HEK293 (cell line): ENCODE measurements around the gene NKD1.

Source experiments
- CTCF ChIA-PET: fragments of 350-600 bp; formaldehyde crosslinking; extraction: SDS; loops from one replicate; lab custom pipeline; 2021; ENCODE audit warnings: antibody characterized with exemption; lab: Yijun Ruan, JAX
- POLR2A ChIA-PET: fragments of 300-600 bp; formaldehyde crosslinking; extraction: SDS; loops from one replicate; lab custom pipeline; 2020; ENCODE audit warnings: antibody characterized with exemption, inconsistent platforms; lab: Yijun Ruan, JAX
- H3K27ac ChIP-seq: fragments of 200-500 bp; sonication (Bioruptor generic); 2 replicates; pipeline ENCODE4 v1.5.1; 2014; ENCODE audit warnings: low read depth, low read length, control low read depth, inconsistent platforms; ENCODE audit errors: extremely low read depth
- H3K36me3 ChIP-seq, 2 experiments: fragments of 200-500 bp in 1 of 2; sonication (Bioruptor generic) in 1 of 2; 1 replicate in 1 of 2; 2 replicates in 1 of 2; pipeline ENCODE4 v1.5.1; 2014 to 2017; ENCODE audit warnings: inconsistent platforms in 2 of 2, low read length in 2 of 2; ENCODE audit not compliant: control insufficient read depth in 2 of 2, insufficient read depth in 1 of 2
- H3K4me1 ChIP-seq: fragments of 200-500 bp; sonication (Bioruptor generic); 2 replicates; pipeline ENCODE4 v1.5.1; 2014; ENCODE audit warnings: mild to moderate bottlenecking, low read length, inconsistent platforms; ENCODE audit not compliant: control insufficient read depth, insufficient read depth
- H3K4me3 ChIP-seq: 2 replicates; pipeline ENCODE4 v1.5.1; 2011; ENCODE audit warnings: low read depth, mild to moderate bottlenecking, control low read depth, low read length, moderate library complexity
- H3K9me3 ChIP-seq: fragments of 200-500 bp; sonication (Bioruptor generic); 2 replicates; pipeline ENCODE4 v1.5.1; 2014; ENCODE audit warnings: low read depth, low read length, inconsistent platforms; ENCODE audit not compliant: control insufficient read depth, insufficient read depth
- GLI2 ChIP-seq: fragments of 450-650 bp; formaldehyde crosslinking; IDR thresholded peaks from 2 replicates; pipeline ENCODE4; 2017; ENCODE audit warnings: missing biosample characterization, missing genetic modification characterization, low read depth, borderline replicate concordance
- GLIS1 ChIP-seq: fragments of 450-650 bp; formaldehyde crosslinking; IDR thresholded peaks from 2 replicates; pipeline ENCODE4 v1.5.1; 2016; ENCODE audit warnings: missing biosample characterization, missing genetic modification characterization
- GLIS2 ChIP-seq: fragments of 450-650 bp; formaldehyde crosslinking; IDR thresholded peaks from 2 replicates; pipeline ENCODE4 v1.5.1; 2016; ENCODE audit warnings: missing biosample characterization, missing genetic modification characterization
- KLF10 ChIP-seq: fragments of 450-650 bp; IDR thresholded peaks from 2 replicates; pipeline ENCODE4 v1.5.1; 2018; ENCODE audit warnings: missing biosample characterization, mild to moderate bottlenecking, missing genetic modification characterization
- RBAK ChIP-seq: fragments of 450-650 bp; formaldehyde crosslinking; IDR thresholded peaks from 2 replicates; pipeline ENCODE4 v1.5.1; 2016; ENCODE audit warnings: missing biosample characterization, missing genetic modification characterization
- ZBTB10 ChIP-seq: fragments of 450-650 bp; formaldehyde crosslinking; IDR thresholded peaks from 2 replicates; pipeline ENCODE4 v1.5.1; 2016; ENCODE audit warnings: missing biosample characterization, missing genetic modification characterization
- ZFHX2 ChIP-seq: fragments of 450-650 bp; formaldehyde crosslinking; conservative IDR thresholded peaks from 2 replicates; pipeline ENCODE4 v1.5.1; 2016; ENCODE audit warnings: missing biosample characterization, missing genetic modification characterization
- ZFP69B ChIP-seq: fragments of 450-650 bp; formaldehyde crosslinking; IDR thresholded peaks from 2 replicates; pipeline ENCODE4 v1.5.1; 2016; ENCODE audit warnings: missing biosample characterization, missing genetic modification characterization
- ZNF10 ChIP-seq: fragments of 450-650 bp; formaldehyde crosslinking; IDR thresholded peaks from 2 replicates; pipeline ENCODE4 v1.5.1; 2017; ENCODE audit warnings: missing biosample characterization, missing genetic modification characterization
- ZNF157 ChIP-seq: fragments of 450-650 bp; formaldehyde crosslinking; IDR thresholded peaks from 2 replicates; pipeline ENCODE4 v1.5.1; 2016; ENCODE audit warnings: missing biosample characterization, missing genetic modification characterization
- ZNF16 ChIP-seq: fragments of 450-650 bp; formaldehyde crosslinking; IDR thresholded peaks from 2 replicates; pipeline ENCODE4 v1.5.1; 2016; ENCODE audit warnings: low read depth, missing biosample characterization, missing genetic modification characterization
- ZNF174 ChIP-seq: fragments of 450-650 bp; formaldehyde crosslinking; IDR thresholded peaks from 2 replicates; pipeline ENCODE4 v1.5.0; 2017; ENCODE audit warnings: missing biosample characterization, mild to moderate bottlenecking, missing genetic modification characterization
- ZNF23 ChIP-seq: fragments of 450-650 bp; formaldehyde crosslinking; IDR thresholded peaks from 2 replicates; pipeline ENCODE4 v1.5.1; 2016; ENCODE audit warnings: missing biosample characterization, missing genetic modification characterization, borderline replicate concordance
- ZNF394 ChIP-seq: fragments of 450-650 bp; formaldehyde crosslinking; IDR thresholded peaks from 2 replicates; pipeline ENCODE4 v1.5.1; 2016; ENCODE audit warnings: missing biosample characterization, missing genetic modification characterization, mild to moderate bottlenecking, moderate library complexity, borderline replicate concordance
- ZNF549 ChIP-seq: fragments of 450-650 bp; IDR thresholded peaks from 2 replicates; pipeline ENCODE4 v1.5.1; 2018; ENCODE audit warnings: missing biosample characterization, missing genetic modification characterization, mild to moderate bottlenecking, inconsistent platforms, moderate library complexity
- ZNF600 ChIP-seq: fragments of 450-650 bp; formaldehyde crosslinking; IDR thresholded peaks from 2 replicates; pipeline ENCODE4 v1.5.1; 2016; ENCODE audit warnings: missing biosample characterization, missing genetic modification characterization
- ZNF658 ChIP-seq: fragments of 450-650 bp; formaldehyde crosslinking; IDR thresholded peaks from 2 replicates; pipeline ENCODE4; 2016; ENCODE audit warnings: missing biosample characterization, missing genetic modification characterization
- ZNF670 ChIP-seq: fragments of 450-650 bp; formaldehyde crosslinking; IDR thresholded peaks from 2 replicates; pipeline ENCODE4 v1.5.1; 2016; ENCODE audit warnings: missing biosample characterization, missing genetic modification characterization, low read depth
- ZNF768 ChIP-seq: fragments of 450-650 bp; formaldehyde crosslinking; IDR thresholded peaks from 2 replicates; pipeline ENCODE4 v1.5.1; 2018; ENCODE audit warnings: missing biosample characterization, mild to moderate bottlenecking, missing genetic modification characterization
- ZNF776 ChIP-seq: fragments of 450-650 bp; formaldehyde crosslinking; IDR thresholded peaks from 2 replicates; pipeline ENCODE4 v1.5.0; 2017; ENCODE audit warnings: missing biosample characterization, missing genetic modification characterization, borderline replicate concordance
- ZNF785 ChIP-seq: fragments of 450-650 bp; formaldehyde crosslinking; IDR thresholded peaks from 2 replicates; pipeline ENCODE4 v1.5.1; 2016; ENCODE audit warnings: missing biosample characterization, missing genetic modification characterization
- ZNF837 ChIP-seq: fragments of 450-650 bp; formaldehyde crosslinking; IDR thresholded peaks from 2 replicates; pipeline ENCODE4 v1.5.1; 2016; ENCODE audit warnings: missing biosample characterization, missing genetic modification characterization
- ZNF843 ChIP-seq: fragments of 450-650 bp; formaldehyde crosslinking; IDR thresholded peaks from 2 replicates; pipeline ENCODE4 v1.5.1; 2016; ENCODE audit warnings: missing biosample characterization, missing genetic modification characterization
- ZSCAN30 ChIP-seq: fragments of 450-650 bp; IDR thresholded peaks from 2 replicates; pipeline ENCODE4 v1.5.1; 2018; ENCODE audit warnings: missing biosample characterization, mild to moderate bottlenecking, missing genetic modification characterization, moderate library complexity
- ZSCAN4 ChIP-seq: fragments of 450-650 bp; formaldehyde crosslinking; IDR thresholded peaks from 2 replicates; pipeline ENCODE4 v1.5.1; 2017; ENCODE audit warnings: missing biosample characterization, missing genetic modification characterization
- TF ChIP-seq, protein P1 (sequence below): fragments of 450-650 bp; formaldehyde crosslinking; IDR thresholded peaks from 2 replicates; pipeline ENCODE4 v1.5.1; 2016; ENCODE audit warnings: missing biosample characterization, missing genetic modification characterization

The NKD1 gene

DNA sequence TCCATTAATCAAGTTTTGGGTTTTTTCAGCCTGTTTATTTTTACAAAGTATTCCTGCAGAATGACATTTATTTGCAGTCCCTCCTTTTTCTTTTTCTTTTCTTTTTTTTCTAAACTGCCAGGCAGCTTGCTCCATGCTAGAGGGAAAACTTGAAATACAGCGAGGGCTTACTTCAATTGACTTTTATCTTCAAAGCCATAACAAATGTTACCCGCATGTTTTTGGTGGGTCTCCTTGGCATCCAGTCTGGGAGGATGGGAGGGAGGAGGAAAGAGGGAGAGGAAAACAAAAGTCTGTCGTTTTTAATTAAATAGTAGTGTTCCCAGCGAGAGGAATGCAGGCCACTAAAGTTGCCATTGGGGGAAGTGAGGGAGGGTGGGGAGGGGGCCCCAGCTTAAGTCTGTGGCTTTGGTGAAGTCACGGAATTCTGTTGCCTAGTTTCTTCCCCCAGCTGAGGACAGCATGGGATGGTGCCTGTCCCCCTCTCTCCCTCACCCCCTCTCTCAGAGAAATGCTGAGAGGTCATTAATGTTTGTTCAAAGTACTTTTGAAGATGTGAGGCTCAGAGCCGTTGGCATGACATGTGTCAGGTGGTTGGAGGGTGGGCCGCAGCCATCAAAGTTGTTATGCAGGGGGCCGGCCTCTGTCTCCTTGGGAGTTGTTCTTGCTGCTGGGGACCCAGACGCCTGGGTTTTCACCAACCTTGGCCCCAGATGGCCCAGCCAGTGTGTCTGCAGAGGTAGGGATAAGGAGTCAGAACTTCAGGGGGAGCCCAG is 2.9 kb downstream of the NKD1 start:
- ChIA-PET CTCF (interaction anchor here (0.8 kb wide), 1 partner anchor 114 kb away, joined by 4 read pairs; no protein-coding TSS in a partner anchor), POLR2A (interaction anchor here (0.7 kb wide), 1 partner anchor 485 kb away, joined by 5 read pairs; the partner anchor contains the start of gene HEATR3)
- Histone ChIP-seq H3K4me1 (no peaks in the 10 kb centered on the region), H3K36me3 (peaks cover 0 to 2% of the 10 kb centered on the region in 2 experiments; a peak in 1 of 3 replicates), H3K4me3 (no peak overlapping the region), H3K9me3 (no peaks in the 10 kb centered on the region), H3K27ac (no peak overlapping the region)
- TF ChIP-seq KLF10 (tag by site-specific recombination), result no peak
- TF ChIP-seq ZNF16, result no peak
- no peak for TF ChIP-seq ZNF843 (tag by site-specific recombination)
- TF ChIP-seq ZNF394 (tag by site-specific recombination), result no peak
- TF ChIP-seq ZNF837, result no peak
- no peak for TF ChIP-seq ZNF768
- TF ChIP-seq ZNF785 (tag by site-specific recombination), result no peak
- TF ChIP-seq ZBTB10 (tag by site-specific recombination), result no peak
- no peak for TF ChIP-seq GLI2 (tag by site-specific recombination)
- no peak for TF ChIP-seq ZFHX2 (tag by site-specific recombination)
- no peak for TF ChIP-seq GLIS2
- TF ChIP-seq ZSCAN4 (tag by site-specific recombination), result no peak
- TF ChIP-seq ZSCAN30 (tag by site-specific recombination), result no peak
- TF ChIP-seq ZNF776, result no peak
- no peak for TF ChIP-seq ZNF157 (tag by site-specific recombination)
- no peak for TF ChIP-seq ZNF549 (tag by site-specific recombination)

DNA sequence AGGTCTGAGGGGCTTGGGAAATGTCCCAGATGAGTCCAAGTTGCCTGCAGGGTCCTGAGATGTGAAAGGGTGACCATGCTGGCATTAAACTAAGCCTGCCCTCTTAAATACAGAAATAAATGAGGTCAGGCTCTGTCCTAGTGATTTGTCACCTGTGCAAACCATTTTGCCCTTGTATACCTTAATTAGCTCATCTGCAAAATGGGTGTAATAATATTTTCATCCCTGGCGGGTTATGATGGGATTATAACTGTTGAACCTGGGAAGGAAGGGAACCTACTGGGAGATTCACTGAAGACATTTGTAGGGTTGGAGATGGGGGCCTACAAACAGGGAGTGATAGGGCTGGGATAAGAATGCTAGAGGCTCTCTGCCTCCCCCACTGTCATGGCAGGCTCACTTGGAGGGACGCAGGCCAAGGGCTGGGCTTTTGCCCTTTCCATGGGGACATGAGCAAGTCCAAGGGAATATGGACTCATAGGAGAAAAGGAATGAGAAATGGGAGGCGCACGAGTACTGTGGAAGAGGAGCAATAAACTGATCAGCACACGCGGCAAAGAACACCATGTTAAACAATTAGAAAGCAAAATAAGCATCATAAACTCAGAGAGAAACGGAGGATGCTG is 4.4 kb downstream of the NKD1 start:
- H3K36me3 ChIP-seq, result peaks cover 0 to 11% of the 10 kb centered on the region in 2 experiments; a peak in 1 of 3 replicates
- ChIA-PET CTCF (no interaction called here), POLR2A (no interaction called here)
- H3K27ac ChIP-seq, result no peak overlapping the region
- no peaks in the 10 kb centered on the region for H3K9me3 ChIP-seq
- TF ChIP-seq ZNF658 (tag by site-specific recombination) (no peak), GLIS1 (no peak), ZNF10 (tag by site-specific recombination) (no peak), ZNF174 (tag by site-specific recombination) (no peak), RBAK (no peak), ZNF670 (no peak), ZFP69B (tag by site-specific recombination) (no peak), ZNF23 (tag by site-specific recombination) (no peak), ZNF600 (tag by site-specific recombination) (no peak)
- TF ChIP-seq, protein P1, sequence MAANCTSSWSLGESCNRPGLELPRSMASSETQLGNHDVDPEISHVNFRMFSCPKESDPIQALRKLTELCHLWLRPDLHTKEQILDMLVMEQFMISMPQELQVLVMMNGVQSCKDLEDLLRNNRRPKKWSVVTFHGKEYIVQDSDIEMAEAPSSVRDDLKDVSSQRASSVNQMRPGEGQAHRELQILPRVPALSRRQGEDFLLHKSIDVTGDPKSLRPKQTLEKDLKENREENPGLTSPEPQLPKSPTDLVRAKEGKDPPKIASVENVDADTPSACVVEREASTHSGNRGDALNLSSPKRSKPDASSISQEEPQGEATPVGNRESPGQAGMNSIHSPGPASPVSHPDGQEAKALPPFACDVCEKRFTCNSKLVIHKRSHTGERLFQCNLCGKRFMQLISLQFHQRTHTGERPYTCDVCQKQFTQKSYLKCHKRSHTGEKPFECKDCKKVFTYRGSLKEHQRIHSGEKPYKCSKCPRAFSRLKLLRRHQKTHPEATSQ (tag by site-specific recombination), result no peak
- no peak overlapping the region for H3K4me3 ChIP-seq
- H3K4me1 ChIP-seq, result no peaks in the 10 kb centered on the region
